Kidney (tissue), 14 donors: Measurements from ENCODE around the gene POTEF. TPM values are rescaled to one million over a fixed set of nuclear protein-coding genes. Genes with fewer than 3 reads are reported as not detected.
"Not testable (repeated sequence)": the region's sequence is repeated elsewhere in the genome, so short reads cannot be mapped to it uniquely, and the experiment has no call there.

Experiments
- DNase-seq, 5 donors: peaks; one replicate each; pipeline ENCODE4 v3.0.0-alpha.2; 2013 to 2020
- FAIRE-seq: peaks from 2 replicates; lab custom pipeline; 2012; peaks lifted over from hg19 to GRCh38; lab: Jason Lieb, UNC
- H3K27ac ChIP-seq, 2 donors: one replicate each; pipeline ENCODE4 v1.7.0; 2013; ENCODE audit warnings: low read depth in 2 of 2, low read length in 2 of 2, inconsistent platforms in 1 of 2
- H3K27me3 ChIP-seq: one replicate; pipeline ENCODE4 v1.7.1; 2013; ENCODE audit warnings: low read length, inconsistent platforms; ENCODE audit not compliant: control insufficient read depth, insufficient read depth
- H3K36me3 ChIP-seq, 3 donors: one replicate each; pipeline versions ENCODE4 v1.7.0 to v1.7.1; 2013; ENCODE audit warnings: low read length in 3 of 3, control low read depth in 1 of 3, inconsistent platforms in 1 of 3; ENCODE audit not compliant: insufficient read depth in 3 of 3, control insufficient read depth in 2 of 3
- H3K4me1 ChIP-seq, 3 donors: one replicate each; pipeline versions ENCODE4 v1.7.0 to v1.7.1; 2013; ENCODE audit warnings: low read length in 3 of 3, inconsistent platforms in 1 of 3, low read depth in 1 of 3; ENCODE audit not compliant: control insufficient read depth in 2 of 3, insufficient read depth in 2 of 3
- H3K4me3 ChIP-seq, 3 donors: one replicate each; pipeline versions ENCODE4 v1.7.0 to v1.8.1; 2013; ENCODE audit warnings: low read length in 3 of 3, control low read depth in 1 of 3, inconsistent platforms in 1 of 3
- H3K9ac ChIP-seq, 3 donors: one replicate each; pipeline versions ENCODE4 v1.7.0 to v1.7.1; 2013; ENCODE audit warnings: low read length in 3 of 3, control low read depth in 1 of 3, inconsistent platforms in 1 of 3
- H3K9me3 ChIP-seq, 3 donors: one replicate each; pipeline versions ENCODE4 v1.7.0 to v1.7.1; 2013; ENCODE audit warnings: low read length in 3 of 3, control low read depth in 1 of 3, inconsistent platforms in 1 of 3; ENCODE audit not compliant: control insufficient read depth in 2 of 3, insufficient read depth in 1 of 3
- CTCF ChIP-seq: IDR thresholded peaks from 3 replicates; pipeline ENCODE4 v1.5.1; 2012; ENCODE audit warnings: mild to moderate bottlenecking, moderate library complexity, borderline replicate concordance; ENCODE audit not compliant: insufficient read depth; ENCODE audit errors: extremely low read depth
- intact Hi-C: fragments of 100-400 bp; cut with DNase I; formaldehyde crosslinking; loops from one replicate; pipeline ENCODE4 v1.11.1; 2022
- polyA plus RNA-seq: library from polyadenylated mRNA; stranded (reverse); fragments of 350-450 nt; fragmentation: Illumina TruSeq; extraction: RNeasy Lipid Tissue Mini Kit (QIAGEN cat#74804); gene quantifications from one replicate; pipeline ENCODE4 v1.2.3, GENCODE V29; 2014; ENCODE audit warnings: low read depth, low replicate concordance; ENCODE audit not compliant: insufficient read depth
- total RNA-seq: library from RNA; stranded (reverse); fragmentation: NEBNext Ultra II Directional; extraction: Animal tissue kit (Norgen Biotek cat#: 25700); gene quantifications from one replicate; pipeline ENCODE4 v1.2.1, GENCODE V29; 2021
- donor health status: control.
- donor health status: control.
- donor health status: control.
- donor health status: control.
- donor health status: control.
- donor health status: DM: yes; HTN: yes; CAD: no.
- donor health status: Normal renal cell carcinoma (clear cell type).

The POTEF gene
- total and polyA plus RNA-seq, 2 donors from 2014 or later, result not detected

DNA sequence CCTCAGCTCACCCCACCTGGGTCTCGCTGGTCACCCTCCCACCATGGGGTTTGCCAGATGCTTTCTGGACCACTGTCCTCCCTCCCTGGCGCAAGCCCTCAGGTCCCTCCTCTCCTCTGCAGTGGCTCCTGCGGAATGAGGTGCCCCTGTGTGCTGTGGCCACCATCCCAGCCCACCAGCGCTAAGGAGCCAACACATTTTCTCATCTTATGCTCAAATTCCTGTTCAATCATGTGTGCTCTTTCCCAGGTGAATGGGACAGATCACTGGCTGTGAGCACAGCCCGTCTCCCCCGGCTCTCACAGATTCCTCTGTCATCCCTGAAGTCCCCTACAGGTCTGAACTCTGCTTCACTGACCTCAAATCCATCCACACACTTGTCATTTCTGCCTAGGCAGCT, 31.1 kb upstream of the POTEF start:
- Histone ChIP-seq H3K9me3 (no peaks in the 10 kb centered on the region), H3K4me3 (no peak overlapping the region), H3K27me3 (no peaks in the 10 kb centered on the region), H3K36me3 (peaks cover 4 to 7% (median 7%) of the 10 kb centered on the region in 3 donors), H3K27ac (no peak overlapping the region), H3K9ac (no peak overlapping the region), H3K4me1 (no peaks in the 10 kb centered on the region)
- no peak for TF ChIP-seq CTCF
- FAIRE-seq, result no peak
- DNase-seq, result peak in 3 of 5 donors; percentile 15 to 51 (median 26)
- intact Hi-C loops, result no loop called here

DNA sequence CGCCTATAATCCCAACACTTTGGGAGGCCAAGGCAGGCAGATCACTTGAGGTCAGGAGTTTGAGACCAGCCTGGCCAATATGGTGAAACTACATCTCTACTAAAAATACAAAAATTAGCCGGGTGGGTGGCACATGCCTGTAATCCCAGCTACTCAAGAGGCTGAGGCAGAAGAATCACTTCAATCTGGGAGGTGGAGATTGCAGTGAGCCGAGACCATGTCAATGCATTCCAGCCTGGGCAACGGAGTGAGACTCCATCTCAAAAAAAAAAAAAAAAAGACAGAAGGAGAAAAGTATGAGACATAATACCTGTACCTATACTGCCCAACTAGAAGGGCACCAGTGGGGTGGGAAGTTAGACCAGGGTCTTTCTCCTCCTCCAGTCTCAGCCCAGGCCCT, 30.4 kb upstream of the POTEF start:
- FAIRE-seq, H3K9ac ChIP-seq, H3K36me3 ChIP-seq, H3K27ac ChIP-seq, H3K4me1 ChIP-seq, H3K4me3 ChIP-seq, intact Hi-C loops, H3K9me3 ChIP-seq, H3K27me3 ChIP-seq: not testable (repeated sequence)
- DNase-seq, result peak in 1 of 5 donors; percentile 29

GRCh38 chr2:130158631-130159030, 29.6 kb upstream of the POTEF start:
- H3K27me3 ChIP-seq, result no peaks in the 10 kb centered on the region
- no peaks in the 10 kb centered on the region for H3K4me1 ChIP-seq
- H3K9me3 ChIP-seq, result no peaks in the 10 kb centered on the region
- TF ChIP-seq CTCF, result no peak
- peak in 1 of 5 donors; percentile 48 for DNase-seq
- no peak overlapping the region for H3K9ac ChIP-seq
- H3K4me3 ChIP-seq, result no peak overlapping the region
- peaks cover 0 to 2% (median 0%) of the 10 kb centered on the region in 3 donors for H3K36me3 ChIP-seq
- H3K27ac ChIP-seq, result no peak overlapping the region
- intact Hi-C loops, result no loop called here
- FAIRE-seq, result no peak

DNA sequence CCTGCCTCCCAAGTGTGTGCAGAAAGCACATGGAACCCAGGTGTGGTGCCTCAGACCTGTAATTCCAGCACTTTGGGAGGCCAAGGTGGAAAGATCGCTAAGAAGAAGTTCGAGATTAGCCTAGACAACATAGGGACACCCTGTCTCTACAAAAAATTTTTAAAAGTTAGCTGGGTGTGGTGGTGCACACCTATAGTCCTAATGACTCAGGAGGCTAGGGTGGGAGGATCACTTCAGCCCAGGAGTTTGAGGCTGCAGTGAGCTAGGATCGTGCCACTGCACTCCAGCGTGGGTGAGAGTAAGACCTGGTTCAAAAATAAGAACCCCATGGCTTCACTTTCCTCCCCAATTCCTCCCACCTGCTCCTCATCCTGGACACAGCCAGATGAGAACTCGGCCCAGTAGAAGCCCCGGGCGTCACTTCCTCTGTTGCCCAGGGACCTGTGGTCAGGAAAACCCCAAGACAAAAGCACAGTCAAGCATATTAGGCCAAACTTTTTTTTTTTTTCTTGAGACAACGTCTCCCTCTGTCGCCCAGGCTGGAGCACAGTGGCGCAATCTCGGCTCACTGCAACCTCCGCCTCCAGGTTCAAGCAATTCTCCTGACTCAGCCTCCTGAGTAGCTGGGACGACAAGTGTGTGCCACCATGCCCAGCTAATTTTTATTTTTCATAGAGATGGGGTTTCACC, 28.9 kb upstream of the POTEF start:
- H3K27ac ChIP-seq, H3K4me1 ChIP-seq, FAIRE-seq, H3K36me3 ChIP-seq, H3K9me3 ChIP-seq, intact Hi-C loops, H3K4me3 ChIP-seq, H3K27me3 ChIP-seq, H3K9ac ChIP-seq: not testable (repeated sequence)
- peak in 1 of 5 donors; percentile 42 for DNase-seq

GRCh38 chr2:130157354-130157753, 28.3 kb upstream of the POTEF start:
- H3K36me3 ChIP-seq, H3K9me3 ChIP-seq, H3K4me3 ChIP-seq, H3K9ac ChIP-seq, FAIRE-seq, H3K4me1 ChIP-seq, intact Hi-C loops, H3K27me3 ChIP-seq, H3K27ac ChIP-seq: not testable (repeated sequence)
- DNase-seq, result peak in 1 of 5 donors; percentile 58
